ENCODE results near the gene GABRD. TPM values are rescaled to one million over a fixed set of nuclear protein-coding genes. Genes with fewer than 3 reads are reported as not detected.

GABRD gene
- total RNA-seq, 1 donor from 2014 or later, result not detected

DNA sequence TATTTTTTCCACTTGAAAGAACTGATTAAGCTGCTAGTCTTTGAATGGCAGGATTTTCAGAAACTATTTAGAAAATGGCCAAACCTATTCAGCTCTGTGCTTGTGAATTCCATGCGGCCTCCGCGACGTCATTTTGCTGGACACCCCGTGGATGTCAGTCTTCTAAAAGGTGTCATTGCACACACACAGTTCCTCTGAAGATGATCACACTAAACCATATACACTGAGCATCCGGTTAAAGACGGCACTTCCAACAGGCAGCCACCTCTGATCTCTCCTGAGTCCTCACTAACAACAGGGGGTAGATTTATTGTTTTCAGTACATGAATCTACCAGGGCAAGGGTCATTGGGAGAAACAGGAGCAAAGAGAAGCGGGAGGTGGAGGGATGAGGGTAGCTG, 24.6 kb upstream of the GABRD start:
- TF ChIP-seq CTCF (conservative IDR thresholded peaks at IDR 0.05; ENCODE audit: low read depth, low read length), result no peak
- H3K4me3 ChIP-seq (ENCODE audit: low read depth, low read length), result no peak overlapping the region
- DNase-seq (ENCODE audit: low read depth), result no peak

DNA sequence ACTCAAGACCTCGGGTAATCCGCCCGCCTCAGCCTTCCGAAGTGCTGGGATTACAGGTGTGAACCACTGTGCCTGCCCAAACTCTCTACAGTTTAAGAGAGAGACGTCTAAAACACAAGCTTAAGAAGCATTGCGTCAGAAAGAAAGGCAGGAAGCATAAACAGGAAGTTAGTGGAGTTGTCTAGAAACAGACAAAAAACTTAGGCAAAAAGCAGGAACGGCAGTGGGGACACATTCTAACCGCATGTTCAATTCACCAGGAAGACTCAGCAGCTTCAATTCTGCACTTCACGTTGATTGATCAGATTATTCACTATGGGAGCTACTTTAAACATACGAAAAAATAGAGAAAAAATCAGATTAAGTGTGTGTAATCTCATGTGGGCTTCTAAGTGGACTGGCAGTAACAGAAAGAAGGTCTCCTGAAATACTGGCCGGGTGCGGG, 22.9 kb upstream of the GABRD start:
- H3K4me3 ChIP-seq (ENCODE audit: low read depth, low read length), result no peak overlapping the region
- no peak for DNase-seq (ENCODE audit: low read depth)
- TF ChIP-seq CTCF (conservative IDR thresholded peaks at IDR 0.05; ENCODE audit: low read depth, low read length), result no peak

GRCh38 chr1:1997576-1997975, 21.6 kb upstream of the GABRD start:
- no peak overlapping the region for H3K4me3 ChIP-seq (ENCODE audit: low read depth, low read length)
- no peak for TF ChIP-seq CTCF (conservative IDR thresholded peaks at IDR 0.05; ENCODE audit: low read depth, low read length)
- no peak for DNase-seq (ENCODE audit: low read depth)

- no peak for TF ChIP-seq CTCF (conservative IDR thresholded peaks at IDR 0.05; ENCODE audit: low read depth, low read length)
- no peak for DNase-seq (ENCODE audit: low read depth)
- H3K4me3 ChIP-seq (ENCODE audit: low read depth, low read length), result no peak overlapping the region
Observed at GRCh38 chr1:2000432-2000831, 18.7 kb upstream of the GABRD start.

DNA sequence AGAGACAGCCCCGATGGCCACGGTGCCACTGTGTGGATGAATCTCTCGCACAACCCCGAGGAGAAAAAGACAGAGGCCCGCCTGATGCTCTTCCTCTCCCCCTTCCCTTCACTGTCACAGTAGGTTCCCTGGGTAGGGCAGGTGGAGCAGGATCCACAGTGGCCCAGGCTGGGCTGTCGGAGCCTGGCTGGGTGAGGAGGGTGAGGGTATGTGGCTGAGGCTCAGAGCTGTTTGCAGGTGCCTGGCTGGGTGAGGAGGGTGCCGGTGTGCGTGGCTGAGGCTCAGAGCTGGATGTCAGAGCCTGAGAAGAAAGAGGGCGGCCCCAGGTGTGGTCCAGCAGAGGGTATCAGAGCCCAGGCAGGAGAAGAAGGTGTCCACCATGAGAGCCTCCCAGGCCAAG, 18.3 kb upstream of the GABRD start:
- TF ChIP-seq CTCF (conservative IDR thresholded peaks at IDR 0.05; ENCODE audit: low read depth, low read length), result no peak

DNA sequence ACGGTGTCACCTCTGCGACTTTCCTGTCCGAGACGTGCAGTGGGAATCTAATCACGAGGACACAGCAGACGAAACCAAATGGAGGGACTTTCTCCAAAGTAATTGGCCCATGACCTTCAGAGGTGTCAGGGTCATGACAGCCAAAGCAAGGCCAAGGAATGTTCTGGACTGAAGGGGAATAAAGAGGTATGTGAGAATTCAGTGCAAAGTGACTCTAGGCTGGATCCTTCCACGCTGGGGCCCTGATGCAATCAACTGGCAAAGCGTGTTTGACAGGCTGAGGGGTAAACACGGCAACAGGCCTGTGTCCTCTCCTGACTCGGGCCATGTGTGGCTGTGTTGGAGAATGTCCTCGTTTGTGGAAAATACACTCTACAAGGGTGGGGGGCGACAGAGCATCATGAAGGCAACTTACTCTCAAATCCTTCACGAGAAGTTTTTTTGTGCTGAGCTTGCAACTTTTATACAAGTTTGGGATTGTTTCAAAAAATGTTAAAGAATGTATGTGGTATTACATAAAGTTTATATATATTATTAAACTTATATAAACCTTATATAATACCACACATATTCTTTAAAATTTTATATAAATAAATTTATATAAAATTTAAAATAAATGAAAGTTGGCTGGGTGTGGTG, 17.3 kb upstream of the GABRD start:
- no peak overlapping the region for H3K4me3 ChIP-seq (ENCODE audit: low read depth, low read length)
- no peak for TF ChIP-seq CTCF (conservative IDR thresholded peaks at IDR 0.05; ENCODE audit: low read depth, low read length)
- no peak for DNase-seq (ENCODE audit: low read depth)

More for the DNA sequence above, 18.3 kb upstream of the GABRD start:
- no peak for DNase-seq (ENCODE audit: low read depth)
- H3K4me3 ChIP-seq (ENCODE audit: low read depth, low read length), result no peak overlapping the region

DNA sequence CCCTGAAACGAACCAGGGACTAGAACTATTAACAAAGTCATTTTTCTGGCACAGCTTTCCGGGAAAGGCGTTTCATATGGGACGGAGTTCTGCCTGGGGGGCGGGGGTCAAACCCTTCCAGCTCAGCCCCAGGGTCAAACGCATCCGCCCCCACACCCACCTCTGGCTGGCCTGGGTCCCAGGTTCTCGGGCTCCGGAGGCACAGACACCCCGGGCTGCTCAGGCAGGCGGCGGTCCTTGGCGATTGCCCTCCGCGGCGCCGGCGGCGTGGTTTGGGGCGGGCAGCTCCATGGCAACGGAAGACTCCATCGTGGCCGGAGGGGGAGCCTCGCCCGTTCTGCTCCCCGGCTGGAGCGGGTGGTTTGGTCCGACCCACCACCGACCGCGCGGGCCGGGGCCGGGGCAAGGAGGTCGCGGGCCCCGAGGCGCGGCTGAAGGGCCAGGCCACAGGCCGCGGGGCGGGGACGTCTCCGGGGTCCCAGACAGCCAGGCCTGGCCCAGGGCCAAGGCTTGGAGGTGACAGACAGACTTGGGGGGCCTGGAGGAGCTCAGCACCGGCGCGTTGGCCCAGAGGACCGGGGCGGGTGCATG, 15.5 kb upstream of the GABRD start, which contains the start of gene CFAP74:
CFAP74 (minus strand) TSS at position 246 of the 591 bp plus-strand sequence. CDS start 12,830 bp downstream, outside the sequence.
- no peak for TF ChIP-seq CTCF (conservative IDR thresholded peaks at IDR 0.05; ENCODE audit: low read depth, low read length)
- peak within 1 kb of the TSS; percentile 28 for H3K4me3 ChIP-seq (ENCODE audit: low read depth, low read length)
- DNase-seq (ENCODE audit: low read depth), result no peak
